Right renal pelvis (tissue), 4 donors: ENCODE data around the gene KRTAP4-6. TPM values are rescaled to one million over a fixed set of nuclear protein-coding genes. Genes with fewer than 3 reads are reported as not detected.
"Not testable (repeated sequence)": the region's sequence is repeated elsewhere in the genome, so short reads cannot be mapped to it uniquely, and the experiment has no call there.

Experiments used
- DNase-seq, 4 donors: peaks; one replicate each; pipeline ENCODE4 v3.0.0-alpha.2; 2013; ENCODE audit warnings: low read depth in 4 of 4, low spot score in 3 of 4, missing footprints in 1 of 4
- polyA plus RNA-seq, 4 donors: library from polyadenylated mRNA; unstranded; fragments of 120-200 nt; gene quantifications; one replicate each; pipeline ENCODE4 v1.2.1, GENCODE V29; 2013; ENCODE audit not compliant: insufficient read length in 4 of 4

KRTAP4-6 gene
- polyA plus RNA-seq, 4 donors: not detected

DNA sequence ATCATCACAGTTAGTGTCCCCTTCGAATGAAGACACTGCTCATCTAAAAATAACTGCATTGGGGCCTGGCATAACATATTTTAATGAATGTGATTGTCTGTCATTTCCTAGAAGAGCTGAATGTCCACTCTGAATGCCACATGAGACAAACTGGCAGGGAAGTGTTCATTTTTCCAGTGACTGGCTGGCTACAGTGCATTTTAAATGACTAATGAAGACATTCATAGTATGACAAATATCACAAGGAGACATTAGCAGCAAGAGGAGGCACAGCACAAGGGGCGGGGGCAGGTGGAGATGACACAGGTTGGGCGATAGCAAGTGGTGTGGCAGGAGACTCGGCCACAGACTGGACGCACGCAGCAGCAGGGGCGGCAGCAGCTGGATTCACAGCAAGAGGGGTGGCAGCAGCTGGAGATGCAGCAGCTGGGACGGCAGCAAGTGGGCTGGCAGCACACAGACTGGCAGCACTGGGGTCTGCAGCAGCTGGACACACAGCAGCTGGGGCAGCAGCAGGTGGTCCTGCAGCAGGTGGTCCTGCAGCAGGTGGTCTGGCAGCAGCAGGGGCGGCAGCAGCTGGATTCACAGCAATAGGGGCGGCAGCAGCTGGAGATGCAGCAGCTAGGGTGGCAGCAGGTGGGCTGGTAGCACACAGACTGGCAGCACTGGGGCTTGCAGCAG, 8.8 kb upstream of the KRTAP4-6 start:
- DNase-seq: not testable (repeated sequence)

DNA sequence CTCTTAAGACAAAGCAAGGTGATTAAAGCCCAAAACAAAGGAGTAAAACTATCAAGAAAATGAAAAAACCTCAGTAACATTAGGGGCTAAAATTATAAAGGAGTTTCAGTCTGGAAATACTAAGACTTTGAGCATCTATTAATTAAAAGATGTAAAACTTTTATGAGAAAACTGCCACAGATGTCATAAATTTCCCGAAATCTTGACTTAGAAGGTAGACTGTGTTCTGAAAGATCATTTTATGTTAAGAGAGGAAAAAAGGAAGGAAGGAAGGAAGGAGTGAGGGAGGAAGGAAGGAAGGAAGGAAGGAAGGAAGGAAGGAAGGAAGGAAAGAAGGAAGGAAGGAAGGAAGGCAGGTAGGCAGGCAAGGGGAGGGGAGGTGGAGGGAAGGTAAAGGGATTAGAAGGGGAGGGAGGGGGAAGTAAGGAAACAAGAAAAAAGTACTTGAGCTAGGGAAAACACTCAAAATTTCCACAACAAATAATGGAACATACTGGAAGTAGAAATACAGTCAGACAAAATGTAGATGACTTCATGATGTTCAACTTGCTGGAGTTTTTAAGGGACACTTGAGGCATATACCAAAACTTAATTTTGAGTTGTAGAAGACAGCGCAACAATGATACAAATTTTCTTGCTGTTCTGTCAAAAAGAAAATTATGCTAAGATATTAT, 7.3 kb upstream of the KRTAP4-6 start:
- DNase-seq: no peak

DNA sequence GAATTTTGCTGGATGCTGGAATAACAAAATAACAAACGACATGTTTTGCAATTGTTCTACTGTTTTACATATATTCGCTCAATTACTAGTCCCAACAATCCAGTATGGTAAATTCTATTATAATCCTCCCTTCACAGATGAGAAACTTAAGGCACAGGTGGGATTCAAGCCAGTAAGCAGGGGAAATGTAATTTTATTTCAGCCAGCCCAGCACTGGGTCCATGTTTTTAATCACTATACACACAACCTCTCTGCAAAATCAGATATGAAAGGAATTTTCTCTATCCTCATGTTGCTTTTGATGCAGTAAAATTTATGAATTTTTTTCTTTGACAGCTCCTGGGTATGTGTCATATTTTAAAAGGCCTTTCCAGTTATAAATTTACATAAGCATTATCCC, 4.9 kb upstream of the KRTAP4-6 start:
- DNase-seq: no peak

DNA sequence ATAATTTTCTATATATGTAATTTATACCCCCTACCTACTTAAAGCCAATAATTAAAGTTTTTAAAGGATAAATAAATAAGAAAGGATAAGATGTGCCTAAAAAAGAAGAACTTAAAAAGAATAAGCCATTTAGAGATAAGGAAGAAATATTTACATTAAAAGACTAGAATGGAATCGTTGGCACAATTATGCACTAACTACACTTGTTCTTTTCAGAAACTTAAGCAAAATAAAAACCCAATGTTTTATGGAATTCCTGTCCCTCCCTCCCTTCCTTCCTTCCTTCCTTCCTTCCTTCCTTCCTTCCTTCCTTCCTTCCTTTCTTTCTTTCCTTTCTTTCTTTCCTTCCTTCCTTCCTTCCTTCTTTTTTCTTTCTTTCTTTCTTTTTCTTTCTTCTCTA, 4.5 kb upstream of the KRTAP4-6 start:
- no peak for DNase-seq

DNA sequence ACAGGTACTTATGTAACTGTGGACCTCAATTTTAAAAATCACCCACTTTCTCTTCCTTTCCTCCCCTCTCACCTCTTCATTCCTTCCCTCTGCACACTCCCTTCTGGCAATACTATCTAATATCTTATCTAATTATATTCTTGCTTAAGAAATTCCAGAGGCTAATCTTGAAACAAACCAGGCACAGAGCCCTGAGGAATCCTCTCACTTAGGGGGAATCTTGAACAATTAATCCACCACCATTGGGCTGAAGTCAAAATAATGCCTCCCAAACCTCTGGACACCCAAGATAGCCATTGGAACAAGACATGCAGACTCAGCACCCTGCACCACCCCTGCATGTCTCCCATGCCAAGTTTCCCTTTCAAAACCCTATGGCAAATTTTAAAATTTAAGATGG, 1.0 kb upstream of the KRTAP4-6 start:
- DNase-seq: no peak

DNA sequence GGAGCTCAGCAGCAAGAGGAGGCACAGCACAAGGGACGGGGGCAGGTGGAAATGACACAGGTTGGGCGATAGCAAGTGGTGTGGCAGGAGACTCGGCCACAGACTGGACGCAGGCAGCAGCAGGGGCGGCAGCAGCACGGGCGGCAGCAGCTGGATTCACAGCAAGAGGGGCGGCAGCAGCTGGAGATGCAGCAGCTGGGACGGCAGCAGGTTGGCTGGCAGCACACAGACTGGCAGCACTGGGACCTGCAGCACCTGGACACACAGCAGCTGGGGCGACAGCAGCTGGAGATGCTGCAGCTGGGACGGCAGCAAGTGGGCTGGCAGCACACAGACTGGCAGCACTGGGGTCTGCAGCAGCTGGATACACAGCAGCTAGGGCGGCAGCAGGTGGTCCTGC, 479 bp downstream of the KRTAP4-6 start:
- not testable (repeated sequence) for DNase-seq

DNA sequence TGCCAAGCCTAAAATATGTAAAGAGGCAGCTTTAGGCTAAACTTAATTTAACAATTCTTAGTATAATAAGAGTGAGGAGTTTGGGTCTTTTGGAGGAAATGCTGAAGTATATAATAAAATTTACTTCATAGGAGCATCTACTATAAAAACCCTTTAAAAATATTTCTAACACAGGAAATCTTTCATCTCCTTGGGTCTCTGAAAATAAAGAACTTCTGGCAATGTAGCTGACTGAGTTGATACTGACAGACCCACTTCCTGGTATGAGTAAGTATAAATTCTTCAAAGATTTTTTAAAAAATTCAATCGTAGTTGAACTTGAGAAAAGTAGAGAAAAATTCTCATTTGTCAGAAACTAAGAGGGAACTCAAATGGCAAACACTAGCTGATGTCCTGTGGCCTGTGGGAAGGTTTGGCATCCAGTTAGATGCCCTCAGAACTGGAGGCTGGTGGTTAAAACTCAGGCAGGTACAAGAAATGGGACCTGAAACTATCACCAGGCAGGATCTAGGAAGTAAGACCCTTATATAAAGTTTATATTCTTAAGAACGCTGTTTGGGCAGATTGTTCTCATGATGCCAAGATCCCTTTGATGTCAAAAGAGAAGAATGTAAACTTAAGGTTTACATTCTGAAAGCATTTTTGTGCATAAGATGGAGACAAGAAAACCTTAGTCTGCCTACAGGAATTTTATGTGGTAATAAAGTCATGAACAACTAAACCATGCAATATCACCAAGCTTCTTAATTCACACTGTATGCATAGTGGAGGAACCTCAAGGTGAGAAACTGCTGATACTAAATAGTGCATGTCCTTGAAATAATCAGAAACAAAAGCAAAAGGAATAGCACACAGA, 6.2 kb downstream of the KRTAP4-6 start:
- DNase-seq: no peak

DNA sequence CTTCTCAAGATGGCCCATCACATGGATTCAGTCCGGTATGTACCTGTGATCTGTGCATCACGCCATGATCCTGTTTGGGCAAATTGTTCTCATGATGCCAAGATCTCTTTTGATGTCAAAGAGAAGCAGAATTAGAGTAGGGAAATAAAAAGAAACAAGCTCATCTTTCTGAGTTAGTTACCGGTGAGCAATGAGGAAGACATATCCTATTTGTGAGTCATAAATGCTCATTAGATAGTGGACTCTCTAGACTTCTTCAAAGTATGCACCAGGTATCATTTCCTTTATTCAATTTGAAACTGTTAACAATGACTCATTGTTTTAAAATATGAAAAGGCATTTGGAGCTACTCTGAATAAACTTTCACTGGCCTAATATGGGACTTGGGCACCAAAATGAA, 8.4 kb downstream of the KRTAP4-6 start:
- DNase-seq: no peak

DNA sequence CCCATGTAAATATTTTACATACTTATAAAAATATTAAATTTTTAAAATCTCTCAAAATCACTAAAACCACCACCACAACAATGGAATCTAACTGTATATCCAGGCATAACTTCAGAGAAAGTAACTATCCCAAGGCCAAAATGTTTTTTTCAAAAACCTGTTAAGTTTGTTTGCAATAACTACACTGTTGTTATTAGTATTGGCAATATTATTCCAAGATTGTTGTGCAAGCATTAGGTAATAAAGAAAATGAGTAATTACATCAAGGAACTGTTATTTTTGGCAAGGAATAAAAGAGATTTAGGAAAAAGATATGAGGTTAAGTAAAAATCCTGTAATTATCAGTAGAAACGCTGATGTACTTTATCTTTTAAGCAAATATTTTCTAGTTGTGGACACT, 13.0 kb downstream of the KRTAP4-6 start:
- no peak for DNase-seq

DNA sequence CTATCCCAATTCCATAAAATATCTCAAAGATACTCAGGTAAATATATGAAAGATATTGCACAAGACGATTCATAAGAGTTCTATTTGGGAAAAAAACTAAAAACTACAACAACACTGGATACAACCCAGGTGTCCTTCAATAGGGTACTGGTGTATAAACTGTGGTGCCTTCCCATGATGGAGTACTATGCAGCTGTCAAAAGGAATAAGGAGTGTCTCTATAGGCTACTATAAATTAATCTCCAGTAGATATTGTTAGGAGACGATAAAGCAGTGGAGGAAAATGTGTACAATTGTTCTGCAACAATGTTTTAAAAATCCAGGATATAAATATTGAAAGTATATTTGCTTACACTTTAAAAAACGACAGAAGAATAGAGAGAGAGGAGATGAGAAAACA, 13.9 kb downstream of the KRTAP4-6 start:
- no peak for DNase-seq

DNA sequence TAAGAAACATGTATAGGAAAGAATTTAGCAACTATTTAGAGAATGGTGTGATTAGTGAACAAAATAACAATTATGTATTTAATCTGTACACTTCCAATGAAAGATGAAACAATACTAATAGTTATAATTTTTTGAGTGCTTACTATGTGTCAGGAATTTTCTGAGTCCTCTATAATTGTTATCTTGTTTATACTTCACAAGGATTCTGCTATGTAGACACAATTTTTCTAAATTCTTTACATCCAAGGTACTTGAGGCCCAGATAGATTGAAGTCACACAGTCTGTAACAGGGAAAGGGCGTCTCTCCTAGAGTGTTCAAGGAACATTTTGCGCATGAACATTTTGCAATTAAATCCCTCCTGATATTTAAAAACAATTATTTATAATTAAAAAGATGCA, 15.3 kb downstream of the KRTAP4-6 start:
- no peak for DNase-seq

DNA sequence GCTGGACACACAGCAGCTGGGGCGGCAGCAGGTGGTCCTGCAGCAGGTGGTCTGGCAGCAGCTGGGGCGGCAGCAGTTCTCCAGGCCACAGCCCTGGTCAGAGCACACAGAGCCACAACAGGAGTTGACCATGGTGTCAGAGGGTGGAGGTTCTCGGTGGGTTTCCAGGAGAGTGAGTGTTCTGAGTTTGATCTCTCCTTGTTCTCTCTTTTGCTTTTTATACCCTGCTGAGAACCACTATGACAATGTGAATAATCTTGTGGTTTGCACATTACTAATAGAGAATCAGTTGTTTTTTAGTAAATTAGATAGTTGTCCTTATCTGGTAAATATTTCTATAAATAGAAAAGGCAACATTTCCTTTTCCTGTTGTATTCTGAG, 16.4 kb downstream of the KRTAP4-6 start, which contains the start of gene KRTAP4-12:
Gene KRTAP4-12, minus strand, starts transcription at position 192 of the 381 bp plus-strand sequence. Its CDS starts 60 bp downstream, at position 132.
- DNase-seq: not testable (repeated sequence)

DNA sequence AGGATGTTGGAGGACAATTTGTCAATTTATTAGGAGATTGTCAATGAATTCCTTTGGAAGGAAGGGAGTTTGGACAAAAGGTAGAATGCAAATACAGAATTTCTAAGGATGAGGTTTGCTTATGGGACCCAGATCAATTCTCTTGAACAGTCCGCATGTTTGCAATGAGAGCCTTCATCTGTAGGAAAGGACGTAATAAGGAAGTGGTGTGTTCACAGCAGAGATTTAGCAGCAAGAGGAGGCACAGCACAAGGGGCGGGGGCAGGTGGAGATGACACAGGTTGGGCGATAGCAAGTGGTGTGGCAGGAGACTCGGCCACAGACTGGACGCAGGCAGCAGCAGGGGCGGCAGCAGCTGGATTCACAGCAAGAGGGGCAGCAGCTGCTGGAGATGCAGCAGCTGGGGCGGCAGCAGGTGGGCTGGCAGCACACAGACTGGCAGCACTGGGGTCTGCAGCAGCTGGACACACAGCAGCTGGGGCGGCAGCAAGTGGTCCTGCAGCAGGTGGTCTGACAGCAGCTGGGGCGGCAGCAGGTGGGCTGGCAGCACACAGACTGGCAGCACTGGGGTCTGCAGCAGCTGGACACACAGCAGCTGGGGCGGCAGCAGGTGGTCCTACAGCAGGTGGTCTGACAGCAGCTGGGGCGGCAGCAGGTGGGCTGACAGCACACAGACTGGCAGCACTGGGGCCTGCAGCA, 16.9 kb downstream of the KRTAP4-6 start:
- not testable (repeated sequence) for DNase-seq

DNA sequence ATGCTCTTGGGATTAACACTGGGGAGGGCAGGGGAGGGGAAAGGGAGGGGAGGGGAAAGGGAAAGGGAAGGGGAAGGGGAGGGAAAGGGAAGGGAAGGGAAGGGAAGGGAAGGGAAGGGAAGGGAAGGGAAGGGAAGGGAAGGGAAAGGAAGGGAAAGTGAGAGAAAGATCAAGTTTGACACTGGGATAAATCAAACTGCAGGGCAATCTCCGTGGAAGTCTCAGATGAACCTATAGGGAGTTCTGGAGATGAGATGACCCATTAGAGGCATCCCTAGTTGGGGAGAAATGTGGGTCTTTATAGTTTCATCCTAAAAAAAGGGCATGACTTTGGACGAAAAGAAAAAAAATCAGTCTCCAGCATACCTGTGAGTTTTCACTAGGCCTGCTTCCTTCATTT, 18.6 kb downstream of the KRTAP4-6 start:
- no peak for DNase-seq

DNA sequence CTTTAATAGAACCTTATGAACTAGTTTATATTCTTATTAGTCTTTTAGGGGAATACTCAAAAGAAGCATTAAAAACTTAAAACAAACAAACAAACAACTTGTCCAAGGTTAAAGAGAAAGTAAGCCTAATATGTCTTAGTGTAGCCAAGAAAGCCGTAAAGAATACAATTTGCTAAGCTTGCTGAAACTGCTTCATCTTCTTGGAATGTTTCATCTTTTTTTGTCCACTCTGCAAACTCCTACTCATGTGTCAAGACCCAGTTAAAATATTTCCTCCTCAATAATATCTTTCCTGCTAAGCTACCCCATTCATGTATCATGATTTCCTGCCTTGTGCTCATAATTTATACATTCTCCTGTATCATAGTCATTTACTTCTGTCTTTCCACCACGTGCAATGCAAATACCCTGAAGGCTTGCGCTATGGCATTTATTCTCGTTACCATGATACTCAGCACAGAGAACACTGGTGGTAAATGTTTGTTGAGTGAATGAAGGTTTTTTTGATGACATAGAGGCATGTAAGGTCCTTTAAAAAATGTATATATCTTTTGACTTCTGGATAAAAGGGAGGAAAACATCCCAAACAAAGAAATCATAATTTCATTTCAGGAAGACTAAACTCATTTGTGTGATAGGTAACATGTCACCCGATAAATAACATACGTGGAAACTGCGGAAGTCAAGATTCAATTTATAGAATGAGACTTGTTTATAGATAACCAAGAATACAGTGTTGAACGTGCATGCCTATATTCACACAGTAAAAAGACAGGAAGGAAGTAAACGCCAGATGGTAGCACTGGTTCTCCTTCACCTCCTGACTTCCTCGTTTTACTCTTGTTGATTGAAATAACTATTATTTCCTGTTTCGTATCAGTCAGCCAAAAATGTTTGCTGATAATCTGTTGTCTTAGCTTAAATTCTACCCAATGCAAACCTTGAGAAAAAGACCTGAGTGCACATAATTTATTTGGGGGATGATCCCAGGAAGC, 20.4 kb downstream of the KRTAP4-6 start:
- DNase-seq: not testable (repeated sequence)

DNA sequence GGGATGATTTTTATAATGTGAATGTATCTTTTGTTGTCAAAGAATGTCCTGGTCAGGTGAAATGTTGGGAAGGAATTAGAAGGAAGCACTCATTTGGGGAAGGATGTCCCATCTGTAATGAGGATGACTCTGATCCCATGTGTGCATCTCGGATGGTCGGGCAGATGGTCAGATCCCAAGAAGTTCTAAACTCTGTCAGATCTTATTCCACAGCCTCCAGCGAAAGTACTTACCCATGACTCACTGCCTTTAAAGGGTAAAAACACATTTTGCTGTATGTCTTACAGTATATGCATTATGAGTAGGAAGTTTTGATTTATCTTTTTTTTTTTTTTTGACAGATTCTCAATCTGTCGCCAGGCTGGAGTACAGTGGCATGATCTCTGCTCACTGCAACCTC, 21.6 kb downstream of the KRTAP4-6 start:
- DNase-seq: no peak

DNA sequence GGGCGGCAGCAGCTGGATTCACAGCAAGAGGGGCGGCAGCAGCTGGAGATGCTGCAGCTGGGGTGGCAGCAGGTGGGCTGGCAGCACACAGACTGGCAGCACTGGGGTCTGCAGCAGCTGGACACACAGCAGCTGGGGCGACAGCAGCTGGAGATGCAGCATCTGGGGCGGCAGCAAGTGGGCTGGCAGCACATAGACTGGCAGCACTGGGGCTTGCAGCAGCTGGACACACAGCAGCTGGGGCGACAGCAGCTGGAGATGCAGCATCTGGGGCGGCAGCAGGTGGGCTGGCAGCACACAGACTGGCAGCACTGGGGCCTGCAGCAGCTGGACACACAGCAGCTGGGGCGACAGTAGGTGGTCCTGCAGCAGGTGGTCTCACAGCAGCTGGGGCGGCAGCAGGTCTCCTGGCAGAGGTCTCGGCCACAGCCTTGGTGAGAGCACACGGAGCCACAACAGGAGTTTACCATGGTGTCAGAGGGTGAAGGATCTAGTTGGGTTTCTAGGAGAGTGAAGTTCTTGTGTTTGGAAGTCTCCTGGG, 22.4 kb downstream of the KRTAP4-6 start, which contains the start of gene KRTAP4-11:
Gene KRTAP4-11, minus strand, starts transcription at position 528 of the 541 bp plus-strand sequence. Its CDS starts 58 bp downstream, at position 470.
- not testable (repeated sequence) for DNase-seq

DNA sequence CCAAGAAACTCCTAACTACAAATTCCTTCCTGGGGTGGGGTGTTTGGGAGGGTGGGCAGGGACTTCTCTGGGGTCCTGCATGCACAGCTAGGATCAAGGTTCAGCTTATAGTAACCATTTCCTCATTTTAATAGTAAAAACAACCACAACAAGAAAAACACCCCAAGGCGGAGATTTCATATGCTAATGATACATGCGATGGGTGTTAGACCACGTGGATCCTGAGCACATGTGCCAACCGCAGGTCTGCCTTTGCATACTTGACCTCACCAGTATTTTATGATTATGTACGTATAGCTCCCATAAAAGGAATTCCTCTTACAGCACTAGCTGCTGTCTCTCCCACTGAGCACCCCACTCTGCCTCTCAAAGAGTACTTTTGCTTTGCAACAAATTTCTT, 24.0 kb downstream of the KRTAP4-6 start:
- DNase-seq: no peak
